Activated CD8-positive, alpha-beta memory T cell treated with anti-CD3 and anti-CD28 coated beads for 4 hours (primary cell): Measurements from ENCODE around the gene NCOA1.

ENCODE experiments used
- DNase-seq, 2 donors: peaks; one replicate each; pipeline ENCODE4 v3.0.0-alpha.2; 2020; ENCODE audit warnings: low read depth in 2 of 2

NCOA1 gene

GRCh38 chr2:24690524-24690923, 199.5 kb downstream of the NCOA1 start:
- DNase-seq, result no peak

- DNase-seq, result no peak
These were observed 200.8 kb downstream of the NCOA1 start for GRCh38 chr2:24691806-24692205.

- DNase-seq, result no peak
These were observed 206.7 kb downstream of the NCOA1 start for GRCh38 chr2:24697792-24698191.

- DNase-seq, result no peak
These were observed 211.7 kb downstream of the NCOA1 start for GRCh38 chr2:24702800-24703199.

- no peak for DNase-seq
These were observed 213.6 kb downstream of the NCOA1 start for GRCh38 chr2:24704692-24705091.

- DNase-seq, result no peak
These were observed 216.1 kb downstream of the NCOA1 start for GRCh38 chr2:24707143-24707542.

- DNase-seq, result no peak
These were observed 217.6 kb downstream of the NCOA1 start for GRCh38 chr2:24708537-24709152.

- DNase-seq, result no peak
These were observed 219.8 kb downstream of the NCOA1 start for GRCh38 chr2:24710806-24711205.

GRCh38 chr2:24711865-24712264, 220.8 kb downstream of the NCOA1 start:
- no peak for DNase-seq

GRCh38 chr2:24712296-24712695, 221.2 kb downstream of the NCOA1 start:
- DNase-seq, result no peak

GRCh38 chr2:24717263-24717951, 226.4 kb downstream of the NCOA1 start:
- no peak for DNase-seq

GRCh38 chr2:24720310-24720709, 229.3 kb downstream of the NCOA1 start:
- DNase-seq, result no peak

- no peak for DNase-seq
These were observed 230.4 kb downstream of the NCOA1 start for GRCh38 chr2:24721470-24721869.

- DNase-seq, result no peak
These were observed 231.2 kb downstream of the NCOA1 start for GRCh38 chr2:24722141-24722790.

GRCh38 chr2:24723191-24723590, 232.1 kb downstream of the NCOA1 start:
- DNase-seq, result no peak

- no peak for DNase-seq
These were observed 232.6 kb downstream of the NCOA1 start for GRCh38 chr2:24723665-24724064.

- no peak for DNase-seq
These were observed 233.2 kb downstream of the NCOA1 start for GRCh38 chr2:24724111-24724775.

GRCh38 chr2:24725956-24726355, 234.9 kb downstream of the NCOA1 start:
- DNase-seq, result no peak

- no peak for DNase-seq
These were observed 239.4 kb downstream of the NCOA1 start for GRCh38 chr2:24730481-24730880.

- DNase-seq, result no peak
These were observed 240.0 kb downstream of the NCOA1 start for GRCh38 chr2:24731040-24731439.

GRCh38 chr2:24731923-24732322, 240.9 kb downstream of the NCOA1 start:
- no peak for DNase-seq

GRCh38 chr2:24734741-24735140, 243.7 kb downstream of the NCOA1 start:
- no peak for DNase-seq
